Hepatic stellate cell (primary cell): ENCODE results near the gene SMARCC1.

Experiments used
- DNase-seq: peaks from one replicate; pipeline ENCODE4 v3.0.0; 2011; ENCODE audit warnings: low spot score

Gene SMARCC1

DNA sequence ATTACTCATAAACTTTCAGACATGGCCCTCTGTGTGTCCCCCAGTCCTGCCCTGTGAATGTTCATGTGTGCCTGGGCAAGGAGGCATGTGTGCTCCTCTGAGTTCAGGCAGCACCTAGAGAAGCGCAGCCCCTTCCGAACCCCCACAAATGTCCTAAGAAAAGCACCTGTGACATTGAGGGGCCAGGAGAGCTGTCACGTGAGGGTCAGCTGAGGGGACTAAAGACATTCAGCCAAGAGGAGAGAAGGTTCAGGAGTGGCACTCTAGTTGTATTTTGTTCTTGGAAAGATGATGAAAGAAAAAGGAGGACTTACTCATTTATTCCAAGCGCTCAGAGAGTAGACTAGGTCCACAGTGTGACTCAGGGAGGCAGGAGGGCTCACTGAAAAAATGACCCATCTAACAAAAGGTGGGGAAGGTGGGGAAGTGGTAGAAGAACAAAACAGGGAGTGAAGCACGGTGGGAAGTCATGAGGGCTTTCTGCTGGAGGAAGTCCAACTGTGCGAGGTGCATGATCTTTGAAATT lies 240.0 kb downstream of the SMARCC1 start:
- no peak for DNase-seq

DNA sequence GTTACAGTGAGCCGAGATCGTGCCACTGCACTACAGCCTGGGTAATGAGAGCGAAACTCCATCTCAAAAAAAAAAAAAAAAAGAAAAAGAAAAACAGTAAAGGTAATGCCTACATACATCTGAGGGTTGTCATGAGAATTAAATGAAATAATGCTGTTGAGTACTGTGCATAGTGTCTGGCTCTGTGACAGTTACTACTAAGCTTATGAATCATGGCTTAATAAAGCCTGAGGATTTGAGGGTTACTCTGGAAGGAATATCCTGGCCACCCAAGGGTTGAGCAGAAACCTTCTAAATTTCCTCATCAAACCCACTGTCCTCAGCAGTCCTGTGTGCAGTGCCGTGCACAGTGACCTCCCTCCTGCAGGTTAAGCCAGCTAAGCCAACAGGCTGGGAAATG lies 241.4 kb downstream of the SMARCC1 start:
- no peak for DNase-seq

GRCh38 chr3:47536967-47537366 lies 244.7 kb downstream of the SMARCC1 start:
- no peak for DNase-seq

DNA sequence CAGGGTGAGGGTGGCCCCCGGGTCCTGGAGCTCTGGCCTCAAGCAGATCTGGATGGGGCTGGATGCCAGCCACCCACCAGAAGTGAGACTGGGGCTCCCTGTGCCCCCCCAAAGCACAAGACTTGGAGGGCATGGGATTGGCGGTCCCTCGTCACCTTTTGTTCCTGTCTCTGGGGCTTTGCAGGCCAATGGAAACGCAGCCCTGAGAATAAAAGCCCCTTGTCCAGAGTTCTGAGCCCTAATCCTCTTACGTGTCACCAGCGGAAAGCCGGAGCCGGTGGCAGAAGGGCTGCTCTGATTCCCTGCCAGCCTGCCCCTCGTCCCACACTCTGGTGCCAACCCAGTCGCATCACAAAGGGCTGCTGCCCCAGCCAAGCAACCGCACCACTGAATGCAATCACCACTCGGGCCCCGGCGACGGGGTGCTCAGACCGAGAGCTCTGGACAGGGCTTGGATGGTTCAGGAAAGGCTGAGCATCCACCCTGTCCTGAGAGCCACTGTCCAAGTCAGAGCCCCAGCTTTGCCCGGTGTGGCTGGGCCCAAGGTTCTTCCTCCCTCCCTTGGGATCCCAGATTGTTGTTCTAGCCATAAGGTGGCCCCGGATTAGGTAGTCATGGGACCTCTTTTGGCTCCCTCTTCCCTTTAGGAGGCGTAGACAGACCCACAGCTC lies 245.3 kb downstream of the SMARCC1 start:
- DNase-seq: no peak
